Activated CD8-positive, alpha-beta memory T cell treated with anti-CD3 and anti-CD28 coated beads for 24 hours (primary cell): ENCODE results near the gene ST14.

Experiments
- DNase-seq: peaks from one replicate; pipeline ENCODE4 v3.0.0-alpha.2; 2020

The ST14 gene

GRCh38 chr11:130159657-130160497 is at the start of gene ST14:
TSS of gene ST14 (plus strand) at chr11:130159782. CDS start at chr11:130159980, 198 bp downstream.
- no peak for DNase-seq

GRCh38 chr11:130110339-130111108 is 49.1 kb upstream of the ST14 start:
- DNase-seq, result no peak

- no peak for DNase-seq
These were observed 47.3 kb upstream of the ST14 start for GRCh38 chr11:130112071-130112830.

- no peak for DNase-seq
These were observed 45.3 kb upstream of the ST14 start for GRCh38 chr11:130114281-130114680.

GRCh38 chr11:130114726-130115125 is 44.9 kb upstream of the ST14 start:
- no peak for DNase-seq

- no peak for DNase-seq
These were observed 44.4 kb upstream of the ST14 start for GRCh38 chr11:130115218-130115617.

GRCh38 chr11:130118165-130118564 is 41.4 kb upstream of the ST14 start:
- DNase-seq, result no peak

- peak; percentile 63 for DNase-seq
These were observed 40.8 kb upstream of the ST14 start for GRCh38 chr11:130118636-130119387.

GRCh38 chr11:130120045-130120444 is 39.5 kb upstream of the ST14 start:
- DNase-seq, result no peak

GRCh38 chr11:130121445-130121978 is 38.1 kb upstream of the ST14 start:
- DNase-seq, result no peak

GRCh38 chr11:130122141-130122575 is 37.4 kb upstream of the ST14 start:
- DNase-seq, result no peak

GRCh38 chr11:130123414-130124040 is 36.1 kb upstream of the ST14 start:
- no peak for DNase-seq

GRCh38 chr11:130124096-130124495 is 35.5 kb upstream of the ST14 start:
- no peak for DNase-seq

GRCh38 chr11:130125638-130126037 is 33.9 kb upstream of the ST14 start:
- DNase-seq, result no peak

- no peak for DNase-seq
These were observed 33.1 kb upstream of the ST14 start for GRCh38 chr11:130126516-130126915.

GRCh38 chr11:130127509-130127908 is 32.1 kb upstream of the ST14 start:
- no peak for DNase-seq

- no peak for DNase-seq
These were observed 31.0 kb upstream of the ST14 start for GRCh38 chr11:130128626-130129025.

- no peak for DNase-seq
These were observed 29.7 kb upstream of the ST14 start for GRCh38 chr11:130129922-130130321.

GRCh38 chr11:130131961-130132850 is 27.4 kb upstream of the ST14 start:
- DNase-seq, result peak; percentile 70

- DNase-seq, result no peak
These were observed 25.9 kb upstream of the ST14 start for GRCh38 chr11:130133716-130134115.

- DNase-seq, result no peak
These were observed 23.5 kb upstream of the ST14 start for GRCh38 chr11:130136107-130136506.
